GM23338 (cell line): Measurements from ENCODE around the gene TMEM175. TPM values are rescaled to one million over a fixed set of nuclear protein-coding genes. Genes with fewer than 3 reads are reported as not detected.

Experiments used
- ATAC-seq: fragments of 200-7000 bp; cut with Tn5 transposase; 3 replicates; pipeline ENCODE4 v1.9.1; 2020
- DNase-seq: peaks from one replicate; pipeline ENCODE4 v3.0.0-alpha.2; 2015; ENCODE audit warnings: low spot score
- H2AFZ ChIP-seq: fragments of 200-600 bp; sonication (generic); 2 replicates; pipeline ENCODE4 v1.8.0; 2016; ENCODE audit warnings: antibody characterized with exemption, mild to moderate bottlenecking, moderate library complexity
- H3F3A ChIP-seq: fragments of 200-600 bp; sonication (generic); replicated peaks from 2 replicates; pipeline ENCODE4 v1.8.0; 2017; ENCODE audit warnings: antibody characterized with exemption, mixed run types, low read depth
- H3K27ac ChIP-seq: fragments of 200-600 bp; sonication (generic); 2 replicates; pipeline ENCODE4 v1.6.1; 2016; ENCODE audit warnings: low read depth
- H3K27me3 ChIP-seq: fragments of 200-600 bp; sonication (generic); 2 replicates; pipeline ENCODE4 v1.8.0; 2016; ENCODE audit warnings: mild to moderate bottlenecking, mixed run types, moderate library complexity; ENCODE audit not compliant: insufficient read depth
- H3K36me3 ChIP-seq: fragments of 200-600 bp; sonication (generic); 2 replicates; pipeline ENCODE4 v1.8.0; 2016; ENCODE audit warnings: mild to moderate bottlenecking; ENCODE audit not compliant: insufficient read depth
- H3K4me1 ChIP-seq: fragments of 200-600 bp; sonication (generic); 2 replicates; pipeline ENCODE4 v1.8.0; 2016; ENCODE audit warnings: mild to moderate bottlenecking, moderate library complexity; ENCODE audit not compliant: insufficient read depth
- H3K4me2 ChIP-seq: fragments of 200-600 bp; sonication (generic); 2 replicates; pipeline ENCODE4 v1.7.1; 2017; ENCODE audit warnings: mixed run types
- H3K4me3 ChIP-seq: fragments of 200-600 bp; sonication (generic); 2 replicates; pipeline ENCODE4 v1.6.1; 2016; ENCODE audit warnings: mixed run types
- H3K79me2 ChIP-seq: fragments of 200-600 bp; sonication (generic); replicated peaks from 2 replicates; pipeline ENCODE4 v1.8.0; 2017; ENCODE audit warnings: mild to moderate bottlenecking; ENCODE audit not compliant: insufficient read depth
- H3K9me2 ChIP-seq: fragments of 200-600 bp; sonication (generic); 2 replicates; pipeline ENCODE4 v1.8.0; 2017; ENCODE audit not compliant: insufficient read depth
- H4K20me1 ChIP-seq: fragments of 200-600 bp; sonication (generic); replicated peaks from 2 replicates; pipeline ENCODE4 v1.8.0; 2017; ENCODE audit warnings: mild to moderate bottlenecking; ENCODE audit not compliant: insufficient read depth
- H3K27ac Mint-ChIP-seq: 2 replicates; pipeline ENCODE4 v1.8.0; 2020; ENCODE audit warnings: inconsistent platforms, mild to moderate bottlenecking, moderate library complexity, mixed read lengths
- H3K27me3 Mint-ChIP-seq: 3 replicates; pipeline ENCODE4 v1.8.0; 2022; ENCODE audit warnings: low read depth, mild to moderate bottlenecking, moderate library complexity, mixed read lengths, inconsistent platforms; ENCODE audit not compliant: insufficient read depth, poor library complexity
- H3K36me3 Mint-ChIP-seq: 3 replicates; pipeline ENCODE4 v1.8.0; 2021; ENCODE audit warnings: low read depth, mild to moderate bottlenecking, inconsistent platforms, moderate library complexity, mixed read lengths
- H3K4me1 Mint-ChIP-seq: 3 replicates; pipeline ENCODE4 v1.8.0; 2020; ENCODE audit warnings: mild to moderate bottlenecking, inconsistent platforms, mixed read lengths
- H3K4me3 Mint-ChIP-seq: 3 replicates; pipeline ENCODE4 v1.8.0; 2021; ENCODE audit warnings: moderate library complexity, mild to moderate bottlenecking, inconsistent platforms, mixed read lengths
- H3K9me3 Mint-ChIP-seq: 3 replicates; pipeline ENCODE4 v1.8.0; 2020; ENCODE audit warnings: moderate library complexity, mild to moderate bottlenecking, inconsistent platforms, mixed read lengths
- CREB1 ChIP-seq: fragments of 250-450 bp; sonication (Bioruptor Pico); IDR thresholded peaks from 2 replicates; pipeline ENCODE4 v1.5.0; 2020; ENCODE audit warnings: low read depth, mild to moderate bottlenecking, moderate library complexity
- EZH2 ChIP-seq: fragments of 200-600 bp; sonication (generic); IDR thresholded peaks from one replicate; pipeline ENCODE4 v1.8.0; 2017; ENCODE audit warnings: antibody characterized with exemption, mild to moderate bottlenecking, low read depth; ENCODE audit not compliant: unreplicated experiment
- EZH2phosphoT487 ChIP-seq: fragments of 200-600 bp; sonication (generic); IDR thresholded peaks from one replicate; pipeline ENCODE4 v1.8.1; 2018; ENCODE audit warnings: antibody characterized with exemption; ENCODE audit not compliant: unreplicated experiment
- JUNB ChIP-seq: IDR thresholded peaks from one replicate; pipeline ENCODE4 v1.6.1; 2016; ENCODE audit warnings: antibody characterized with exemption; ENCODE audit not compliant: unreplicated experiment
- NANOG ChIP-seq: IDR thresholded peaks from 2 replicates; pipeline ENCODE4 v1.6.1; 2016; ENCODE audit warnings: antibody characterized with exemption, borderline replicate concordance
- STAT1 ChIP-seq: IDR thresholded peaks from one replicate; pipeline ENCODE4 v1.6.1; 2016; ENCODE audit warnings: antibody characterized with exemption; ENCODE audit not compliant: unreplicated experiment
- ZNF114 ChIP-seq: fragments of 250-450 bp; sonication (Bioruptor Pico); IDR thresholded peaks from 2 replicates; pipeline ENCODE4 v1.5.0; 2020; ENCODE audit warnings: mild to moderate bottlenecking, moderate library complexity
- ZNF331 ChIP-seq: fragments of 250-450 bp; sonication (Bioruptor Pico); IDR thresholded peaks from 2 replicates; pipeline ENCODE4 v1.5.0; 2020; ENCODE audit warnings: low read depth, mild to moderate bottlenecking, moderate library complexity
- polyA plus RNA-seq: library from polyadenylated mRNA; unstranded; fragments of >200 nt; fragmentation: Nextera tagmentation; extraction: Ambion mirVana; gene quantifications from 2 replicates; pipeline ENCODE4 v1.2.1, GENCODE V29; 2016
- total RNA-seq: library from RNA; depleted of rRNA; stranded (reverse); fragments of >200 nt; shearing (Covaris generic); gene quantifications from 2 replicates; pipeline ENCODE4 v1.2.3, GENCODE V29; 2014
- TF ChIP-seq, protein P1 (sequence below): fragments of 250-450 bp; sonication (Bioruptor Pico); IDR thresholded peaks from 2 replicates; pipeline ENCODE4 v1.5.0; 2020; ENCODE audit warnings: mild to moderate bottlenecking, moderate library complexity
- TF ChIP-seq, protein P2 (sequence below): IDR thresholded peaks from one replicate; pipeline ENCODE4 v1.6.1; 2018; ENCODE audit warnings: antibody characterized with exemption; ENCODE audit not compliant: unreplicated experiment
- TF ChIP-seq, protein P3 (sequence below), 2 experiments: fragments of 200-600 bp in 1 of 2; sonication (generic) in 1 of 2; conservative IDR thresholded peaks; 2 replicates each; pipeline versions ENCODE4 v1.5.1 to v1.6.1; 2016 to 2017; ENCODE audit warnings: antibody characterized with exemption in 2 of 2, low read depth in 2 of 2, mild to moderate bottlenecking in 2 of 2, moderate library complexity in 1 of 2
- TF ChIP-seq, protein P4 (sequence below): IDR thresholded peaks from 2 replicates; pipeline ENCODE4 v1.6.1; 2016; ENCODE audit warnings: antibody characterized with exemption

The TMEM175 gene
- total and polyA plus RNA-seq, 2 experiments from 2014 or later = 8.0 to 11.4 TPM

DNA sequence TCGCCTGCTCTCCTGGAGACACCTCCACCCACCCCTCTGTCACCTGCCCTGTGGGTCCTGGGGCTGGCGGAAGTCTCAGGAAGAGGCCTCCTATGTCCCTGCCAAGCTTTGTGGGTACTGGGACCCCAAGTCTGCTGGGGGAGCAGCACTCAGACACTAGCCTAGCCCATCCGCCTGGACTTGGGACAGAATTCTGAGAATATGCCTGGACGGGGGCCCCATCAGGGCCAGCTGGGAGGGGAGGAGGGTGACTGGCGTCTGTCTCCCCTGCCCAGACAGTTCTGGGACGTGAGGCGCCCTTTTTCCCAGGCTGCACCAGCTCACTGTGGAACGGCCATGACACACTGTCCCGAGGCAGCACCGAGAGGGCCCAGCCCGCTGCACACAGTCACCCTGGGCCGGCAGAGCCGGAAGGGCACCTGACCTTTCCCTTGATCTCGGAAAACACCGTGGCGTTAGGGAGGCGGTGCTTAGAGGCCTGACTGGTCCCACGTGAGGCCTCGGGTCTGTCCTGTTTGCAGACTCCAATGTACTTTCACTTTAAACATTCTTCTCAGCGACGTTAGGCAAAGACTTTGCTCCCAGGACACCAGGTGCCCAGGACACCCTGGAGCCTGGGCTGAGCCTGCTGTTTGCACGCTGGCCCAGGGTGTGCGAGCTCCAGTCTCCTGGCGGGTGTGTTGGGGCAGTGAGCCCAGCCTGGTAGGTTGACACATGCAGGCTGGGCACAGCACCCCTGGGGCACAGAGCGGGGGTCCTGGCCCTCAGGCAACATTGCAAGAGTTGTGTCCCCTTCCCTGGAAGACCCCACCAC, 60.2 kb downstream of the TMEM175 start:
- H3K27me3 Mint-ChIP-seq = peaks cover 22% of the 10 kb centered on the region
- H3K9me3 Mint-ChIP-seq = no peaks in the 10 kb centered on the region
- Histone ChIP-seq H3K27me3 (peaks cover 20% of the 10 kb centered on the region), H3F3A (0 out of 2 replicates have a peak, but pooled peaks cover under 1% of the 10 kb centered on the region), H2AFZ (no peak overlapping the region), H3K4me3 (no peak overlapping the region), H3K79me2 (no peaks in the 10 kb centered on the region), H3K36me3 (no peaks in the 10 kb centered on the region), H3K9me2 (no peaks in the 10 kb centered on the region), H3K27ac (no peak overlapping the region), H3K4me2 (no peak overlapping the region), H3K4me1 (no peaks in the 10 kb centered on the region), H4K20me1 (no peaks in the 10 kb centered on the region)
- H3K36me3 Mint-ChIP-seq = no peaks in the 10 kb centered on the region
- ATAC-seq (no peak), DNase-seq (no peak)
- TF ChIP-seq, protein P1, sequence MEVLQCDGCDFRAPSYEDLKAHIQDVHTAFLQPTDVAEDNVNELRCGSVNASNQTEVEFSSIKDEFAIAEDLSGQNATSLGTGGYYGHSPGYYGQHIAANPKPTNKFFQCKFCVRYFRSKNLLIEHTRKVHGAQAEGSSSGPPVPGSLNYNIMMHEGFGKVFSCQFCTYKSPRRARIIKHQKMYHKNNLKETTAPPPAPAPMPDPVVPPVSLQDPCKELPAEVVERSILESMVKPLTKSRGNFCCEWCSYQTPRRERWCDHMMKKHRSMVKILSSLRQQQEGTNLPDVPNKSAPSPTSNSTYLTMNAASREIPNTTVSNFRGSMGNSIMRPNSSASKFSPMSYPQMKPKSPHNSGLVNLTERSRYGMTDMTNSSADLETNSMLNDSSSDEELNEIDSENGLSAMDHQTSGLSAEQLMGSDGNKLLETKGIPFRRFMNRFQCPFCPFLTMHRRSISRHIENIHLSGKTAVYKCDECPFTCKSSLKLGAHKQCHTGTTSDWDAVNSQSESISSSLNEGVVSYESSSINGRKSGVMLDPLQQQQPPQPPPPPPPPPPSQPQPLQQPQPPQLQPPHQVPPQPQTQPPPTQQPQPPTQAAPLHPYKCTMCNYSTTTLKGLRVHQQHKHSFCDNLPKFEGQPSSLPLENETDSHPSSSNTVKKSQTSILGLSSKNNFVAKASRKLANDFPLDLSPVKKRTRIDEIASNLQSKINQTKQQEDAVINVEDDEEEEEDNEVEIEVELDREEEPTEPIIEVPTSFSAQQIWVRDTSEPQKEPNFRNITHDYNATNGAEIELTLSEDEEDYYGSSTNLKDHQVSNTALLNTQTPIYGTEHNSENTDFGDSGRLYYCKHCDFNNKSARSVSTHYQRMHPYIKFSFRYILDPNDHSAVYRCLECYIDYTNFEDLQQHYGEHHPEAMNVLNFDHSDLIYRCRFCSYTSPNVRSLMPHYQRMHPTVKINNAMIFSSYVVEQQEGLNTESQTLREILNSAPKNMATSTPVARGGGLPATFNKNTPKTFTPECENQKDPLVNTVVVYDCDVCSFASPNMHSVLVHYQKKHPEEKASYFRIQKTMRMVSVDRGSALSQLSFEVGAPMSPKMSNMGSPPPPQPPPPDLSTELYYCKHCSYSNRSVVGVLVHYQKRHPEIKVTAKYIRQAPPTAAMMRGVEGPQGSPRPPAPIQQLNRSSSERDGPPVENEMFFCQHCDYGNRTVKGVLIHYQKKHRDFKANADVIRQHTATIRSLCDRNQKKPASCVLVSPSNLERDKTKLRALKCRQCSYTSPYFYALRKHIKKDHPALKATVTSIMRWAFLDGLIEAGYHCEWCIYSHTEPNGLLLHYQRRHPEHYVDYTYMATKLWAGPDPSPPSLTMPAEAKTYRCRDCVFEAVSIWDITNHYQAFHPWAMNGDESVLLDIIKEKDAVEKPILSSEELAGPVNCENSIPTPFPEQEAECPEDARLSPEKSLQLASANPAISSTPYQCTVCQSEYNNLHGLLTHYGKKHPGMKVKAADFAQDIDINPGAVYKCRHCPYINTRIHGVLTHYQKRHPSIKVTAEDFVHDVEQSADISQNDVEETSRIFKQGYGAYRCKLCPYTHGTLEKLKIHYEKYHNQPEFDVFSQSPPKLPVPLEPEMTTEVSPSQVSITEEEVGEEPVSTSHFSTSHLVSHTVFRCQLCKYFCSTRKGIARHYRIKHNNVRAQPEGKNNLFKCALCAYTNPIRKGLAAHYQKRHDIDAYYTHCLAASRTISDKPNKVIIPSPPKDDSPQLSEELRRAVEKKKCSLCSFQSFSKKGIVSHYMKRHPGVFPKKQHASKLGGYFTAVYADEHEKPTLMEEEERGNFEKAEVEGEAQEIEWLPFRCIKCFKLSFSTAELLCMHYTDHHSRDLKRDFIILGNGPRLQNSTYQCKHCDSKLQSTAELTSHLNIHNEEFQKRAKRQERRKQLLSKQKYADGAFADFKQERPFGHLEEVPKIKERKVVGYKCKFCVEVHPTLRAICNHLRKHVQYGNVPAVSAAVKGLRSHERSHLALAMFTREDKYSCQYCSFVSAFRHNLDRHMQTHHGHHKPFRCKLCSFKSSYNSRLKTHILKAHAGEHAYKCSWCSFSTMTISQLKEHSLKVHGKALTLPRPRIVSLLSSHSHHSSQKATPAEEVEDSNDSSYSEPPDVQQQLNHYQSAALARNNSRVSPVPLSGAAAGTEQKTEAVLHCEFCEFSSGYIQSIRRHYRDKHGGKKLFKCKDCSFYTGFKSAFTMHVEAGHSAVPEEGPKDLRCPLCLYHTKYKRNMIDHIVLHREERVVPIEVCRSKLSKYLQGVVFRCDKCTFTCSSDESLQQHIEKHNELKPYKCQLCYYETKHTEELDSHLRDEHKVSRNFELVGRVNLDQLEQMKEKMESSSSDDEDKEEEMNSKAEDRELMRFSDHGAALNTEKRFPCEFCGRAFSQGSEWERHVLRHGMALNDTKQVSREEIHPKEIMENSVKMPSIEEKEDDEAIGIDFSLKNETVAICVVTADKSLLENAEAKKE (CRISPR knock-in tag) = no peak
- no peak for TF ChIP-seq NANOG
- no peak for TF ChIP-seq ZNF114 (CRISPR knock-in tag)
- TF ChIP-seq ZNF331 (CRISPR knock-in tag) = no peak
- TF ChIP-seq, protein P2, sequence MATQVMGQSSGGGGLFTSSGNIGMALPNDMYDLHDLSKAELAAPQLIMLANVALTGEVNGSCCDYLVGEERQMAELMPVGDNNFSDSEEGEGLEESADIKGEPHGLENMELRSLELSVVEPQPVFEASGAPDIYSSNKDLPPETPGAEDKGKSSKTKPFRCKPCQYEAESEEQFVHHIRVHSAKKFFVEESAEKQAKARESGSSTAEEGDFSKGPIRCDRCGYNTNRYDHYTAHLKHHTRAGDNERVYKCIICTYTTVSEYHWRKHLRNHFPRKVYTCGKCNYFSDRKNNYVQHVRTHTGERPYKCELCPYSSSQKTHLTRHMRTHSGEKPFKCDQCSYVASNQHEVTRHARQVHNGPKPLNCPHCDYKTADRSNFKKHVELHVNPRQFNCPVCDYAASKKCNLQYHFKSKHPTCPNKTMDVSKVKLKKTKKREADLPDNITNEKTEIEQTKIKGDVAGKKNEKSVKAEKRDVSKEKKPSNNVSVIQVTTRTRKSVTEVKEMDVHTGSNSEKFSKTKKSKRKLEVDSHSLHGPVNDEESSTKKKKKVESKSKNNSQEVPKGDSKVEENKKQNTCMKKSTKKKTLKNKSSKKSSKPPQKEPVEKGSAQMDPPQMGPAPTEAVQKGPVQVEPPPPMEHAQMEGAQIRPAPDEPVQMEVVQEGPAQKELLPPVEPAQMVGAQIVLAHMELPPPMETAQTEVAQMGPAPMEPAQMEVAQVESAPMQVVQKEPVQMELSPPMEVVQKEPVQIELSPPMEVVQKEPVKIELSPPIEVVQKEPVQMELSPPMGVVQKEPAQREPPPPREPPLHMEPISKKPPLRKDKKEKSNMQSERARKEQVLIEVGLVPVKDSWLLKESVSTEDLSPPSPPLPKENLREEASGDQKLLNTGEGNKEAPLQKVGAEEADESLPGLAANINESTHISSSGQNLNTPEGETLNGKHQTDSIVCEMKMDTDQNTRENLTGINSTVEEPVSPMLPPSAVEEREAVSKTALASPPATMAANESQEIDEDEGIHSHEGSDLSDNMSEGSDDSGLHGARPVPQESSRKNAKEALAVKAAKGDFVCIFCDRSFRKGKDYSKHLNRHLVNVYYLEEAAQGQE = no peak
- TF ChIP-seq STAT1 = no peak
- TF ChIP-seq, protein P3, sequence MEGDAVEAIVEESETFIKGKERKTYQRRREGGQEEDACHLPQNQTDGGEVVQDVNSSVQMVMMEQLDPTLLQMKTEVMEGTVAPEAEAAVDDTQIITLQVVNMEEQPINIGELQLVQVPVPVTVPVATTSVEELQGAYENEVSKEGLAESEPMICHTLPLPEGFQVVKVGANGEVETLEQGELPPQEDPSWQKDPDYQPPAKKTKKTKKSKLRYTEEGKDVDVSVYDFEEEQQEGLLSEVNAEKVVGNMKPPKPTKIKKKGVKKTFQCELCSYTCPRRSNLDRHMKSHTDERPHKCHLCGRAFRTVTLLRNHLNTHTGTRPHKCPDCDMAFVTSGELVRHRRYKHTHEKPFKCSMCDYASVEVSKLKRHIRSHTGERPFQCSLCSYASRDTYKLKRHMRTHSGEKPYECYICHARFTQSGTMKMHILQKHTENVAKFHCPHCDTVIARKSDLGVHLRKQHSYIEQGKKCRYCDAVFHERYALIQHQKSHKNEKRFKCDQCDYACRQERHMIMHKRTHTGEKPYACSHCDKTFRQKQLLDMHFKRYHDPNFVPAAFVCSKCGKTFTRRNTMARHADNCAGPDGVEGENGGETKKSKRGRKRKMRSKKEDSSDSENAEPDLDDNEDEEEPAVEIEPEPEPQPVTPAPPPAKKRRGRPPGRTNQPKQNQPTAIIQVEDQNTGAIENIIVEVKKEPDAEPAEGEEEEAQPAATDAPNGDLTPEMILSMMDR (conservative IDR thresholded peaks at IDR 0.05; ENCODE audit: low read depth in 2 of 2) = no peak
- no peak for TF ChIP-seq EZH2phosphoT487
- TF ChIP-seq, protein P4, sequence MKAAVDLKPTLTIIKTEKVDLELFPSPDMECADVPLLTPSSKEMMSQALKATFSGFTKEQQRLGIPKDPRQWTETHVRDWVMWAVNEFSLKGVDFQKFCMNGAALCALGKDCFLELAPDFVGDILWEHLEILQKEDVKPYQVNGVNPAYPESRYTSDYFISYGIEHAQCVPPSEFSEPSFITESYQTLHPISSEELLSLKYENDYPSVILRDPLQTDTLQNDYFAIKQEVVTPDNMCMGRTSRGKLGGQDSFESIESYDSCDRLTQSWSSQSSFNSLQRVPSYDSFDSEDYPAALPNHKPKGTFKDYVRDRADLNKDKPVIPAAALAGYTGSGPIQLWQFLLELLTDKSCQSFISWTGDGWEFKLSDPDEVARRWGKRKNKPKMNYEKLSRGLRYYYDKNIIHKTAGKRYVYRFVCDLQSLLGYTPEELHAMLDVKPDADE = no peak
- TF ChIP-seq EZH2 = no peak
- no peak for TF ChIP-seq JUNB
- no peak for TF ChIP-seq CREB1
- H3K4me1 Mint-ChIP-seq = peaks cover 2% of the 10 kb centered on the region; the same call in 1 of the 3 replicates
- no peak overlapping the region for H3K27ac Mint-ChIP-seq
- no peak overlapping the region for H3K4me3 Mint-ChIP-seq
